Measurements from ENCODE around the gene HECTD1. TPM values are rescaled to one million over a fixed set of nuclear protein-coding genes. Genes with fewer than 3 reads are reported as not detected.
"Not testable (repeated sequence)": the region's sequence is repeated elsewhere in the genome, so short reads cannot be mapped to it uniquely, and the experiment has no call there.

HECTD1 gene
- total RNA-seq, 1 donor from 2014 or later: 161 TPM

DNA sequence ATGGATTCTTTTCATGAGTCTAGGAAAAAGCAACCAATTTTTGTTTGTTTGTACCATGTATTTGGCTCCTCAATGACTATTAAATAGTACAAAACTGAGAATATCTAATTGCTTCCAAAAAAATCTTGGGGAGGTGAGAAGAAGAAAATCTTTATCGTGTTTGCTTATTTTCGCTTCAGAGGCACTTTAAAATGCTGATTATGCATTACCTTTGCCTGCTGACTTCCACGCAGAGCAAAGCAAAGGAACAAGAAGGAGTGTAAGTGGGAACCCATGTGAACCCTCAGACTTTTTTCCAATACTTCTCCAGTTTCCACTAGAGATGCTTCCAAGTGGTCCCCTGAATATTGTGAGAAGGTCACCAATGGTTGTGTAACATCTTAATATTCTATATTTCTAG, 138.2 kb downstream of the HECTD1 start:
- intact Hi-C loops (cut with DNase I): no loop called here
- DNase-seq (no peak), ATAC-seq (no peak)
- no peak overlapping the region for H3K4me3 ChIP-seq
- no peak overlapping the region for H3K27ac ChIP-seq
- H3K9me3 ChIP-seq: no peaks in the 10 kb centered on the region
- H3K4me1 ChIP-seq: peaks cover 7% of the 10 kb centered on the region
- no peaks in the 10 kb centered on the region for H3K36me3 ChIP-seq
- TF ChIP-seq, protein P1, sequence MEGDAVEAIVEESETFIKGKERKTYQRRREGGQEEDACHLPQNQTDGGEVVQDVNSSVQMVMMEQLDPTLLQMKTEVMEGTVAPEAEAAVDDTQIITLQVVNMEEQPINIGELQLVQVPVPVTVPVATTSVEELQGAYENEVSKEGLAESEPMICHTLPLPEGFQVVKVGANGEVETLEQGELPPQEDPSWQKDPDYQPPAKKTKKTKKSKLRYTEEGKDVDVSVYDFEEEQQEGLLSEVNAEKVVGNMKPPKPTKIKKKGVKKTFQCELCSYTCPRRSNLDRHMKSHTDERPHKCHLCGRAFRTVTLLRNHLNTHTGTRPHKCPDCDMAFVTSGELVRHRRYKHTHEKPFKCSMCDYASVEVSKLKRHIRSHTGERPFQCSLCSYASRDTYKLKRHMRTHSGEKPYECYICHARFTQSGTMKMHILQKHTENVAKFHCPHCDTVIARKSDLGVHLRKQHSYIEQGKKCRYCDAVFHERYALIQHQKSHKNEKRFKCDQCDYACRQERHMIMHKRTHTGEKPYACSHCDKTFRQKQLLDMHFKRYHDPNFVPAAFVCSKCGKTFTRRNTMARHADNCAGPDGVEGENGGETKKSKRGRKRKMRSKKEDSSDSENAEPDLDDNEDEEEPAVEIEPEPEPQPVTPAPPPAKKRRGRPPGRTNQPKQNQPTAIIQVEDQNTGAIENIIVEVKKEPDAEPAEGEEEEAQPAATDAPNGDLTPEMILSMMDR (IDR thresholded peaks at IDR 0.05): no peak
- no peaks in the 10 kb centered on the region for H3K27me3 ChIP-seq

DNA sequence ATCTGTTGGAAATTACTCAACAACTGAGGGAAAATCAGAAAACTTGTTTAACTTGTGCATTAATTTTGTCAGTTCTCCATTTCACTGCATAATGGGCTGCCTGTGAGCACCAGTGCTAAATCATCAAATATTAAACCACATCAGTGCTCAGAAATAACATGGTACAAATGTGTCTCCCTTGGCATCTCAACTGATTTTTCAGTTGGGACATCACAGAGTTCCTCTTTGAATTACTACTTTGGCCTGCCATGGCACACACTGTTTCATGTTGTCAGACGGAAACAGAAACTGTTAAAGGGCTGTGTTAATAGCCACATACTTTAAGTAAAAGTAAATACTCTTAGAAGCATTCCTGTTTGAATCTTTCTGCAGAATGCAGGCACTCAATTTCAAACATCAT, 139.4 kb downstream of the HECTD1 start:
- peak overlapping the region; percentile 39 for H3K27ac ChIP-seq
- intact Hi-C loops (cut with DNase I): no loop called here
- TF ChIP-seq, protein P1 (IDR thresholded peaks at IDR 0.05): no peak
- peaks cover 7% of the 10 kb centered on the region for H3K4me1 ChIP-seq
- ATAC-seq (peak; percentile 92), DNase-seq (no peak)
- no peak overlapping the region for H3K4me3 ChIP-seq
- H3K36me3 ChIP-seq: no peaks in the 10 kb centered on the region
- H3K9me3 ChIP-seq: no peaks in the 10 kb centered on the region
- no peaks in the 10 kb centered on the region for H3K27me3 ChIP-seq

GRCh38 chr14:31062908-31063307, 144.7 kb downstream of the HECTD1 start:
- peaks cover 13% of the 10 kb centered on the region for H3K4me1 ChIP-seq
- H3K27me3 ChIP-seq; H3K36me3 ChIP-seq; H3K27ac ChIP-seq; DNase-seq; H3K9me3 ChIP-seq; H3K4me3 ChIP-seq; ATAC-seq; intact Hi-C loops (cut with DNase I): not testable (repeated sequence)

DNA sequence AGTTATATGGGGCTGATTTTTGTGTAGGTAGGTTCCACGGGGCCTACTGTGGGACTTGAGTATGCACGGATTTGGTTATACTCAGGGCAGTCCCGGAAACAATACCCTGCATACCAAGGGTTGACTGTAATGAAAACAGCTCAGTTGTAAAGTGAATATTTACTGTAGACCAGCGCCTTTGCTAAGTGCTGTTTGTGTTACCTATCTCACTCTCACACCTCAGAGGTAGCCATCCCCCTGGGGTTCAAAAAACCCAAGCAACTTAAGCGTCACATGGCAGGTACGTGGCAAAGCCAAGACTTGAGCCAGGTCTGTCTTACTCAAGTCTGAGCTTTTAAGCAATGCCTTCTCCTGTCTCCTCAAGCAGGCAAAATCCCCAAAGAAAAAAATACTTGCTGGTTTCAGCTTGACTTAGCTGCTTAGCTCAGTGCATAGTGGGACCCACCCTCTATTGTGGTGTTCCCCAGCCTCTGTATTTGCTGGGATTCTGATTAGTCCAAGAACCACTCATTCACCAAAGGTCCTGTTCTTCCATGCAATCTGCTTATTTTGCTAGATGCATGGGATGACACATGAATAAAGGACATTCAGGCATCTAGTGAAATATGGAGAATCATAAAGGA, 147.2 kb downstream of the HECTD1 start:
- no peak overlapping the region for H3K4me3 ChIP-seq
- H3K27ac ChIP-seq: no peak overlapping the region
- TF ChIP-seq, protein P1 (IDR thresholded peaks at IDR 0.05): no peak
- intact Hi-C loops (cut with DNase I): no loop called here
- H3K27me3 ChIP-seq: no peaks in the 10 kb centered on the region
- DNase-seq: no peak
- peaks cover 10% of the 10 kb centered on the region for H3K4me1 ChIP-seq
- peak; percentile 62 for ATAC-seq
- H3K9me3 ChIP-seq: no peaks in the 10 kb centered on the region
- H3K36me3 ChIP-seq: no peaks in the 10 kb centered on the region

DNA sequence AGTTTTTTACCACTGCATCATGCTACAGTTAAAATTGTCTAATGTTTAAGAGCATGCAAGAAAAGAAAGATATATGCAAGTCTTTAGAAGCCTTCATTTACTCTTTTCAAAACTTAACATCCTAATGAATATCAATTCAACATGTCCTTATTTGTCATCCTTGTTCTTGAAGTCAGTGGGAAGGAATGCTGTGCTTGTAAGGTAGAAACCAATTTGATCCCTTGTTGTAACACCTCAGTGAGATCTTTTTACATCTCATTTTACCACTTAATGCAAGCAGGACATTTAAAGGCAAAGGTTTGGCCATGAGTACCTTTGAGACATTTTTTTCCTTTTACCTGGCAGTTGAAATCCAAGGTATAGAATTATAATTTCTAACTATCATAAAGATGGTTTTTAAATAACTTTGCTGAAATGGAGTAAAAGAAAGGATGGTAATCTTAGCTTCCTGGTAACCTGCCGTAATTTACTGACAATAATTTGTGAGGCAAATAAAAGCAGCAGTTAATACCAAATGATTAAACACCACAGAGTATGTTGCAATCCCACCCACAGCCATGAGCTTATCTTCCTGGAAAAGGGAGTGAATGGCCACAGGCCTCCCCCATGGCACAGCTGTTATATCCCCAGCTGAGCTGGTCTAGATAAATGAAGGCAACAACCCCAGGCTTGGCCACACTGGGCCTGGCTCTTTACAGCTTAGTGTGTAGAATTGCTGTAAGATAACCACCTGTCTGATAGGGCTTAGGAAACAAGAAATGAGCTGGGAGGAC, 148.3 kb downstream of the HECTD1 start:
- Histone ChIP-seq H3K27ac (no peak overlapping the region), H3K9me3 (no peaks in the 10 kb centered on the region), H3K36me3 (no peaks in the 10 kb centered on the region), H3K4me1 (peaks cover 10% of the 10 kb centered on the region), H3K4me3 (no peak overlapping the region), H3K27me3 (no peaks in the 10 kb centered on the region)
- TF ChIP-seq, protein P1 (IDR thresholded peaks at IDR 0.05): no peak
- intact Hi-C loops (cut with DNase I): no loop called here
- DNase-seq (no peak), ATAC-seq (peak; percentile 83)

GRCh38 chr14:31057701-31058364, 149.8 kb downstream of the HECTD1 start:
- H3K27ac ChIP-seq: no peak overlapping the region
- DNase-seq (no peak), ATAC-seq (no peak)
- H3K4me3 ChIP-seq: no peak overlapping the region
- H3K4me1 ChIP-seq: peaks cover 10% of the 10 kb centered on the region
- TF ChIP-seq, protein P1 (IDR thresholded peaks at IDR 0.05): no peak
- no peaks in the 10 kb centered on the region for H3K27me3 ChIP-seq
- H3K36me3 ChIP-seq: no peaks in the 10 kb centered on the region
- intact Hi-C loops (cut with DNase I): no loop called here
- no peaks in the 10 kb centered on the region for H3K9me3 ChIP-seq
